GM12878 (cell line): ENCODE measurements around the gene SGMS1. TPM values are rescaled to one million over a fixed set of nuclear protein-coding genes. Genes with fewer than 3 reads are reported as not detected.

ENCODE experiments used
- ATAC-seq: fragments of 200-7000 bp; cut with Tn5 transposase; 3 replicates; pipeline ENCODE4 v1.9.1; 2020; ENCODE audit warnings: mild to moderate bottlenecking, moderate library complexity
- BruUV-seq: library from RNA; stranded (reverse); fragments of 400-500 nt; replicated peaks from 2 replicates; lab custom pipeline; 2021; lab: Mats Ljungman, UMichigan
- CTCF ChIA-PET: fragments of 300-600 bp; sonication (Branson Sonifier 250); formaldehyde crosslinking; extraction: SDS; loops from one replicate; lab custom pipeline; 2021; ENCODE audit warnings: inconsistent platforms; lab: Yijun Ruan, JAX
- POLR2A ChIA-PET: fragments of 350-600 bp; formaldehyde crosslinking; extraction: SDS; loops from one replicate; lab custom pipeline; 2021; ENCODE audit warnings: inconsistent platforms; lab: Charles Lee
- RAD21 ChIA-PET: fragments of 300-600 bp; sonication (Branson Sonifier 250); formaldehyde crosslinking; loops from one replicate; lab custom pipeline; 2023; ENCODE audit warnings: antibody characterized with exemption; ENCODE audit not compliant: unreplicated experiment; lab: Charles Lee
- SMC1A ChIA-PET: fragments of 300-600 bp; sonication (Branson Sonifier 250); formaldehyde crosslinking; loops from one replicate; lab custom pipeline; 2023; ENCODE audit not compliant: unreplicated experiment, uncharacterized antibody; lab: Charles Lee
- DNase-seq: peaks from one replicate; pipeline ENCODE4 v3.0.0-alpha.2; 2011; ENCODE audit warnings: low read depth, low spot score
- FAIRE-seq: peaks from 3 replicates; lab custom pipeline; 2011; peaks lifted over from hg19 to GRCh38; lab: Jason Lieb, UNC
- H2AFZ ChIP-seq: 2 replicates; pipeline ENCODE4 v1.6.0; 2011; ENCODE audit warnings: low read depth, low read length, control low read depth; ENCODE audit not compliant: control insufficient read depth
- H3K27ac ChIP-seq: 2 replicates; pipeline ENCODE4 v1.5.1; 2011; ENCODE audit warnings: control low read depth; ENCODE audit not compliant: control insufficient read depth, insufficient read depth
- H3K27me3 ChIP-seq, 2 experiments: replicated peaks in 1 of 2; 2 replicates each; pipeline versions ENCODE4 v1.6.0 to v1.6.1; 2011; ENCODE audit warnings: low read length in 1 of 2; ENCODE audit not compliant: control insufficient read depth in 2 of 2, insufficient read depth in 2 of 2
- H3K36me3 ChIP-seq, 2 experiments: 2 replicates each; pipeline ENCODE4 v1.5.1; 2011; ENCODE audit warnings: low read length in 1 of 2; ENCODE audit not compliant: control insufficient read depth in 2 of 2, insufficient read depth in 2 of 2
- H3K4me1 ChIP-seq: 2 replicates; pipeline ENCODE4 v1.6.1; 2011; ENCODE audit warnings: mild to moderate bottlenecking, low read length, moderate library complexity, mixed read lengths; ENCODE audit not compliant: control insufficient read depth, insufficient read depth
- H3K4me2 ChIP-seq: 2 replicates; pipeline ENCODE4 v1.6.0; 2011; ENCODE audit warnings: control low read depth; ENCODE audit not compliant: control insufficient read depth, insufficient read depth
- H3K4me3 ChIP-seq: fragments of 200-600 bp; sonication (generic); 2 replicates; pipeline ENCODE4 v1.5.1; 2016
- H3K79me2 ChIP-seq: 2 replicates; pipeline ENCODE4 v1.6.0; 2011; ENCODE audit warnings: low read length; ENCODE audit not compliant: control insufficient read depth, insufficient read depth
- H3K9ac ChIP-seq: 2 replicates; pipeline ENCODE4 v1.8.0; 2011; ENCODE audit warnings: low read length, control low read depth, mixed read lengths; ENCODE audit not compliant: control insufficient read depth, insufficient read depth
- H3K9me3 ChIP-seq: replicated peaks from 3 replicates; pipeline ENCODE4 v1.5.1; 2011; ENCODE audit warnings: mild to moderate bottlenecking, low read length; ENCODE audit not compliant: control insufficient read depth, insufficient read depth
- H4K20me1 ChIP-seq: 2 replicates; pipeline ENCODE4 v1.6.0; 2011; ENCODE audit not compliant: control insufficient read depth, insufficient read depth
- BMI1 ChIP-seq: fragments of 450-650 bp; IDR thresholded peaks from 2 replicates; pipeline ENCODE4 v1.6.1; 2016; ENCODE audit warnings: mild to moderate bottlenecking, moderate library complexity, borderline replicate concordance
- CBX3 ChIP-seq: fragments of 200-600 bp; sonication (generic); IDR thresholded peaks from 2 replicates; pipeline ENCODE4 v1.6.1; 2016; ENCODE audit warnings: low read depth, borderline replicate concordance
- CEBPB ChIP-seq, 2 experiments: fragments of 150-350 bp in 1 of 2; IDR thresholded peaks; 2 replicates each; pipeline ENCODE4 v1.6.1; 2012 to 2014; ENCODE audit warnings: low read depth in 2 of 2, low read length in 2 of 2, borderline replicate concordance in 1 of 2, inconsistent platforms in 1 of 2
- EED ChIP-seq: sonication (generic); IDR thresholded peaks from 2 replicates; pipeline ENCODE4 v1.6.1; 2016; ENCODE audit warnings: antibody characterized with exemption, low read depth
- GABPA ChIP-seq: IDR thresholded peaks from 2 replicates; pipeline ENCODE4 v1.6.1; 2014; ENCODE audit warnings: antibody characterized with exemption, low read depth, mild to moderate bottlenecking, inconsistent platforms
- MEF2A ChIP-seq: IDR thresholded peaks from 2 replicates; pipeline ENCODE4 v1.6.1; 2011; ENCODE audit warnings: low read depth, mild to moderate bottlenecking, low read length, moderate library complexity; ENCODE audit not compliant: insufficient read depth
- MTA2 ChIP-seq: fragments of 450-650 bp; IDR thresholded peaks from 2 replicates; pipeline ENCODE4 v1.6.1; 2016; ENCODE audit warnings: low read depth, mild to moderate bottlenecking, moderate library complexity
- NR2C1 ChIP-seq: fragments of 450-650 bp; IDR thresholded peaks from 2 replicates; pipeline ENCODE4 v1.6.1; 2017; ENCODE audit warnings: antibody characterized with exemption, mild to moderate bottlenecking, moderate library complexity
- NR2C2 ChIP-seq: IDR thresholded peaks from 2 replicates; pipeline ENCODE4 v1.6.1; 2011; ENCODE audit warnings: borderline replicate concordance, low read depth; ENCODE audit not compliant: control insufficient read depth, insufficient read length
- RBBP5 ChIP-seq: fragments of 200-600 bp; sonication (generic); conservative IDR thresholded peaks from 2 replicates; pipeline ENCODE4 v1.6.1; 2016
- RFX5 ChIP-seq: IDR thresholded peaks from 2 replicates; pipeline ENCODE4 v1.6.1; 2011; ENCODE audit warnings: low read depth, low read length, improper control_type of control experiment
- SREBF2 ChIP-seq: IDR thresholded peaks from 2 replicates; pipeline ENCODE4 v1.6.1; 2012; ENCODE audit warnings: mild to moderate bottlenecking, low read length
- STAT3 ChIP-seq: IDR thresholded peaks from 2 replicates; pipeline ENCODE4 v1.6.1; 2011; ENCODE audit warnings: low read depth, low read length, improper control_type of control experiment
- ZBED1 ChIP-seq: IDR thresholded peaks from 2 replicates; pipeline ENCODE4 v1.6.1; 2016; ENCODE audit warnings: borderline replicate concordance
- WGBS: methylation state at CpG from one replicate; pipeline ENCODE4 v1.1.6; 2016; ENCODE audit warnings: low lambda C conversion rate; ENCODE audit not compliant: insufficient replicate concordance, insufficient coverage; ENCODE audit errors: missing lambda C conversion rate; 5-methylcytosine and 5-hydroxymethylcytosine counted together
- in situ Hi-C: fragments of 300-500 bp; cut with MboI; formaldehyde crosslinking; loops from 9 replicates; pipeline ENCODE4 v1.14.3; 2018; ENCODE audit warnings: mixed read lengths
- intact Hi-C: fragments of 100-400 bp; cut with micrococcal nuclease; formaldehyde crosslinking; loops from one replicate; pipeline ENCODE4 v1.14.2; 2022; ENCODE audit not compliant: unreplicated experiment
- polyA plus RNA-seq, 11 experiments: library from polyadenylated mRNA; depleted of rRNA in 4 of 11; unstranded in 6 of 11; stranded (reverse) in 5 of 11; fragments of >200 nt; fragmentation: Nextera tagmentation in 4 of 11; fragmentation: Illumina TruSeq in 1 of 11; extraction: Ambion mirVana in 4 of 11; extraction: Trizol in 1 of 11; gene quantifications; 1 replicate in 1 of 11; 2 replicates in 10 of 11; pipeline versions ENCODE4 v1.2.1 to v1.2.3, GENCODE V29; 2011 to 2016; ENCODE audit warnings: inconsistent platforms in 2 of 11, missing spikeins in 2 of 11, low read depth in 1 of 11
- total RNA-seq, 4 experiments: library from RNA; depleted of rRNA in 3 of 4; stranded (reverse); fragments of >200 nt in 3 of 4; fragmentation: Illumina TruSeq in 1 of 4; extraction: Trizol in 1 of 4; gene quantifications; 2 replicates each; pipeline versions ENCODE4 v1.2.1 to v1.2.3, GENCODE V29; 2013 to 2021
- TF ChIP-seq, protein P1 (sequence below): IDR thresholded peaks from 2 replicates; pipeline ENCODE4 v1.6.1; 2012; ENCODE audit warnings: mild to moderate bottlenecking, low read depth, low read length
- TF ChIP-seq, protein P2 (sequence below): IDR thresholded peaks from 2 replicates; pipeline ENCODE4 v1.6.1; 2012; ENCODE audit warnings: improper control_type of control experiment, low read depth, low read length; ENCODE audit not compliant: insufficient replicate concordance

The SGMS1 gene
- total and polyA plus RNA-seq, 10 of the 15 experiments (the other 5 are each of a cell fraction or from before 2014, with no cell fraction given), result 1.4 to 14.5 (median 4.9) TPM

DNA sequence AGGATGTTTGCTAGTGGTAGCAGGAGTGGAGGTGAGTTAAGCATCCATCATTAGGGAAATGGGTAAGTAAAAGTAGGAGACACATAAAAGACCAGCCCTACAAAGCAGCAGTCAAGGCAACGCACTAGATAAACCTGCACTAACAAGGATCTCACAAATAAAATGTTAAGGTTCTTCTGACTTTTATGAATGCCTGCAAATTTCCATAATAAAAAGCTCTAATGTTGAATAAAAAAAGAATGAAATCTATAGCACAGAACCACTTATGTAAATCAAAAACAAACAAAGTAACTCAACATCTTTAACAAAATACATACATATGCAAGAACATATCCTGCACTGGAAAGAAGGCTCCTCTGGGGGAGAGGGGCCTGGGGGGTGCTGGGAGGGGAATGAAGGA is 4.6 kb downstream of the SGMS1 start:
- ChIA-PET POLR2A (interaction anchor here (1.4 kb wide), 1 partner anchor 15 kb away, joined by 6 read pairs; no protein-coding TSS in a partner anchor), RAD21 (interaction anchor here (1.0 to 3.4 kb wide), 5 partner anchors 41 to 327 kb away, joined by 3 to 14 read pairs (median 3); no protein-coding TSS in a partner anchor), CTCF (interaction anchor here (1.0 to 4.6 kb wide), 5 partner anchors 18 to 201 kb away, joined by 3 to 31 read pairs (median 3); no protein-coding TSS in a partner anchor), SMC1A (interaction anchor here (0.9 to 6.2 kb wide), 13 partner anchors 29 to 324 kb away, joined by 3 to 45 read pairs (median 5); no protein-coding TSS in a partner anchor)
- Histone ChIP-seq H3K36me3 (no peaks in the 10 kb centered on the region), H3K9me3 (no peaks in the 10 kb centered on the region), H3K4me1 (peaks cover 10% of the 10 kb centered on the region), H3K4me3 (no peak overlapping the region), H3K9ac (no peak overlapping the region), H3K27me3 (no peaks in the 10 kb centered on the region), H4K20me1 (peaks cover 3% of the 10 kb centered on the region; the same call in 1 of the 2 replicates), H3K79me2 (peaks cover 67% of the 10 kb centered on the region), H3K27ac (no peak overlapping the region), H2AFZ (no peak overlapping the region), H3K4me2 (no peak overlapping the region; the same call in 1 of the 2 replicates)
- in situ Hi-C loops (no loop called here), intact Hi-C loops (no loop called here)
- ATAC-seq (no peak), FAIRE-seq (no peak), DNase-seq (no peak)
- no TSS peak for BruUV-seq
- 52% methylated on average over 1 of the region's 1 CpG for WGBS
- no peak for TF ChIP-seq EED
- TF ChIP-seq ZBED1, result no peak
- no peak for TF ChIP-seq MTA2
- no peak for TF ChIP-seq NR2C1
- no peak for TF ChIP-seq BMI1
- TF ChIP-seq SREBF2, result no peak
- TF ChIP-seq MEF2A, result no peak
- no peak for TF ChIP-seq STAT3
- TF ChIP-seq RBBP5, result no peak
- TF ChIP-seq GABPA, result no peak
- no peak for TF ChIP-seq CEBPB (IDR thresholded peaks at IDR 0.05; ENCODE audit: borderline replicate concordance in 1 of 2, low read depth in 2 of 2, low read length in 2 of 2)
- TF ChIP-seq, protein P1, sequence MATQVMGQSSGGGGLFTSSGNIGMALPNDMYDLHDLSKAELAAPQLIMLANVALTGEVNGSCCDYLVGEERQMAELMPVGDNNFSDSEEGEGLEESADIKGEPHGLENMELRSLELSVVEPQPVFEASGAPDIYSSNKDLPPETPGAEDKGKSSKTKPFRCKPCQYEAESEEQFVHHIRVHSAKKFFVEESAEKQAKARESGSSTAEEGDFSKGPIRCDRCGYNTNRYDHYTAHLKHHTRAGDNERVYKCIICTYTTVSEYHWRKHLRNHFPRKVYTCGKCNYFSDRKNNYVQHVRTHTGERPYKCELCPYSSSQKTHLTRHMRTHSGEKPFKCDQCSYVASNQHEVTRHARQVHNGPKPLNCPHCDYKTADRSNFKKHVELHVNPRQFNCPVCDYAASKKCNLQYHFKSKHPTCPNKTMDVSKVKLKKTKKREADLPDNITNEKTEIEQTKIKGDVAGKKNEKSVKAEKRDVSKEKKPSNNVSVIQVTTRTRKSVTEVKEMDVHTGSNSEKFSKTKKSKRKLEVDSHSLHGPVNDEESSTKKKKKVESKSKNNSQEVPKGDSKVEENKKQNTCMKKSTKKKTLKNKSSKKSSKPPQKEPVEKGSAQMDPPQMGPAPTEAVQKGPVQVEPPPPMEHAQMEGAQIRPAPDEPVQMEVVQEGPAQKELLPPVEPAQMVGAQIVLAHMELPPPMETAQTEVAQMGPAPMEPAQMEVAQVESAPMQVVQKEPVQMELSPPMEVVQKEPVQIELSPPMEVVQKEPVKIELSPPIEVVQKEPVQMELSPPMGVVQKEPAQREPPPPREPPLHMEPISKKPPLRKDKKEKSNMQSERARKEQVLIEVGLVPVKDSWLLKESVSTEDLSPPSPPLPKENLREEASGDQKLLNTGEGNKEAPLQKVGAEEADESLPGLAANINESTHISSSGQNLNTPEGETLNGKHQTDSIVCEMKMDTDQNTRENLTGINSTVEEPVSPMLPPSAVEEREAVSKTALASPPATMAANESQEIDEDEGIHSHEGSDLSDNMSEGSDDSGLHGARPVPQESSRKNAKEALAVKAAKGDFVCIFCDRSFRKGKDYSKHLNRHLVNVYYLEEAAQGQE, result no peak
- TF ChIP-seq CBX3, result no peak
- no peak for TF ChIP-seq RFX5
- TF ChIP-seq, protein P2, sequence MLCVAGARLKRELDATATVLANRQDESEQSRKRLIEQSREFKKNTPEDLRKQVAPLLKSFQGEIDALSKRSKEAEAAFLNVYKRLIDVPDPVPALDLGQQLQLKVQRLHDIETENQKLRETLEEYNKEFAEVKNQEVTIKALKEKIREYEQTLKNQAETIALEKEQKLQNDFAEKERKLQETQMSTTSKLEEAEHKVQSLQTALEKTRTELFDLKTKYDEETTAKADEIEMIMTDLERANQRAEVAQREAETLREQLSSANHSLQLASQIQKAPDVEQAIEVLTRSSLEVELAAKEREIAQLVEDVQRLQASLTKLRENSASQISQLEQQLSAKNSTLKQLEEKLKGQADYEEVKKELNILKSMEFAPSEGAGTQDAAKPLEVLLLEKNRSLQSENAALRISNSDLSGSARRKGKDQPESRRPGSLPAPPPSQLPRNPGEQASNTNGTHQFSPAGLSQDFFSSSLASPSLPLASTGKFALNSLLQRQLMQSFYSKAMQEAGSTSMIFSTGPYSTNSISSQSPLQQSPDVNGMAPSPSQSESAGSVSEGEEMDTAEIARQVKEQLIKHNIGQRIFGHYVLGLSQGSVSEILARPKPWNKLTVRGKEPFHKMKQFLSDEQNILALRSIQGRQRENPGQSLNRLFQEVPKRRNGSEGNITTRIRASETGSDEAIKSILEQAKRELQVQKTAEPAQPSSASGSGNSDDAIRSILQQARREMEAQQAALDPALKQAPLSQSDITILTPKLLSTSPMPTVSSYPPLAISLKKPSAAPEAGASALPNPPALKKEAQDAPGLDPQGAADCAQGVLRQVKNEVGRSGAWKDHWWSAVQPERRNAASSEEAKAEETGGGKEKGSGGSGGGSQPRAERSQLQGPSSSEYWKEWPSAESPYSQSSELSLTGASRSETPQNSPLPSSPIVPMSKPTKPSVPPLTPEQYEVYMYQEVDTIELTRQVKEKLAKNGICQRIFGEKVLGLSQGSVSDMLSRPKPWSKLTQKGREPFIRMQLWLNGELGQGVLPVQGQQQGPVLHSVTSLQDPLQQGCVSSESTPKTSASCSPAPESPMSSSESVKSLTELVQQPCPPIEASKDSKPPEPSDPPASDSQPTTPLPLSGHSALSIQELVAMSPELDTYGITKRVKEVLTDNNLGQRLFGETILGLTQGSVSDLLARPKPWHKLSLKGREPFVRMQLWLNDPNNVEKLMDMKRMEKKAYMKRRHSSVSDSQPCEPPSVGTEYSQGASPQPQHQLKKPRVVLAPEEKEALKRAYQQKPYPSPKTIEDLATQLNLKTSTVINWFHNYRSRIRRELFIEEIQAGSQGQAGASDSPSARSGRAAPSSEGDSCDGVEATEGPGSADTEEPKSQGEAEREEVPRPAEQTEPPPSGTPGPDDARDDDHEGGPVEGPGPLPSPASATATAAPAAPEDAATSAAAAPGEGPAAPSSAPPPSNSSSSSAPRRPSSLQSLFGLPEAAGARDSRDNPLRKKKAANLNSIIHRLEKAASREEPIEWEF, result no peak
- TF ChIP-seq NR2C2, result no peak
